ENCODE measurements around the gene SEC23B. TPM values are rescaled to one million over a fixed set of nuclear protein-coding genes. Genes with fewer than 3 reads are reported as not detected.
A peak's percentile ranks its signal among the peaks of the same experiment; 100 is the strongest.

The SEC23B gene
- total and polyA plus RNA-seq, 4 donors, result 12.8 to 54.3 (median 34.8) TPM

DNA sequence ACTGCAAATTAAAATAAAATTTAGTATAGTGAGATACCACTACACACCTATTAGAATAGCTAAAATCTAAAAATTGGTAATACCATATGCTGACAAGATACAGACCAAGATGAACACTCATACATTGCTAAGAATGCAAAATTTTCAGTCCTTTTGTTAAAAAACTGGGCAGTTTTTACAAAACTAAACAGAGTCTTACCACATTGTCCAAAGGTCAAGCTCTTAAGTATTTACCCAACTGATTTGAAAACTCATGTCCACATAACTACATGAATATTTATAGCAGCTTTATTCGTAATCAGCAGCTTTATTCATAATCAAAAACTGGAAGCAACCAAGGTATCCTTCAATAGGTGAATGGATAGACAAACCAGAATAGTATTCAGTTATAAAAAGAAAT lies 30.5 kb upstream of the SEC23B start:
- Histone ChIP-seq H3K4me1 (ENCODE audit: control insufficient read depth in 4 of 4, insufficient read depth in 4 of 4, low read length in 3 of 4) (peaks cover 0 to 14% (median 8%) of the 10 kb centered on the region in 4 donors), H3K27me3 (ENCODE audit: control insufficient read depth in 4 of 4, insufficient read depth in 4 of 4, low read length in 3 of 4) (no peaks in the 10 kb centered on the region), H3K36me3 (ENCODE audit: control insufficient read depth in 4 of 4, insufficient read depth in 3 of 4, low read depth in 1 of 4, low read length in 3 of 4) (peaks cover 4 to 34% (median 23%) of the 10 kb centered on the region in 4 donors), H3K9ac (ENCODE audit: low read depth in 1 of 2, low read length in 2 of 2) (no peak overlapping the region), H3K27ac (ENCODE audit: low read depth in 1 of 2, low read length in 2 of 2) (no peak overlapping the region), H3K4me3 (ENCODE audit: low read depth in 1 of 3, low read length in 3 of 3) (no peak overlapping the region), H3K9me3 (ENCODE audit: control insufficient read depth in 4 of 4, low read length in 3 of 4) (no peaks in the 10 kb centered on the region)
- TF ChIP-seq, protein P1, sequence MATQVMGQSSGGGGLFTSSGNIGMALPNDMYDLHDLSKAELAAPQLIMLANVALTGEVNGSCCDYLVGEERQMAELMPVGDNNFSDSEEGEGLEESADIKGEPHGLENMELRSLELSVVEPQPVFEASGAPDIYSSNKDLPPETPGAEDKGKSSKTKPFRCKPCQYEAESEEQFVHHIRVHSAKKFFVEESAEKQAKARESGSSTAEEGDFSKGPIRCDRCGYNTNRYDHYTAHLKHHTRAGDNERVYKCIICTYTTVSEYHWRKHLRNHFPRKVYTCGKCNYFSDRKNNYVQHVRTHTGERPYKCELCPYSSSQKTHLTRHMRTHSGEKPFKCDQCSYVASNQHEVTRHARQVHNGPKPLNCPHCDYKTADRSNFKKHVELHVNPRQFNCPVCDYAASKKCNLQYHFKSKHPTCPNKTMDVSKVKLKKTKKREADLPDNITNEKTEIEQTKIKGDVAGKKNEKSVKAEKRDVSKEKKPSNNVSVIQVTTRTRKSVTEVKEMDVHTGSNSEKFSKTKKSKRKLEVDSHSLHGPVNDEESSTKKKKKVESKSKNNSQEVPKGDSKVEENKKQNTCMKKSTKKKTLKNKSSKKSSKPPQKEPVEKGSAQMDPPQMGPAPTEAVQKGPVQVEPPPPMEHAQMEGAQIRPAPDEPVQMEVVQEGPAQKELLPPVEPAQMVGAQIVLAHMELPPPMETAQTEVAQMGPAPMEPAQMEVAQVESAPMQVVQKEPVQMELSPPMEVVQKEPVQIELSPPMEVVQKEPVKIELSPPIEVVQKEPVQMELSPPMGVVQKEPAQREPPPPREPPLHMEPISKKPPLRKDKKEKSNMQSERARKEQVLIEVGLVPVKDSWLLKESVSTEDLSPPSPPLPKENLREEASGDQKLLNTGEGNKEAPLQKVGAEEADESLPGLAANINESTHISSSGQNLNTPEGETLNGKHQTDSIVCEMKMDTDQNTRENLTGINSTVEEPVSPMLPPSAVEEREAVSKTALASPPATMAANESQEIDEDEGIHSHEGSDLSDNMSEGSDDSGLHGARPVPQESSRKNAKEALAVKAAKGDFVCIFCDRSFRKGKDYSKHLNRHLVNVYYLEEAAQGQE (IDR thresholded peaks at IDR 0.05), result no peak
- peak; percentile 47 to 58 for TF ChIP-seq HNF4A (conservative IDR thresholded peaks at IDR 0.05)
- no peak for TF ChIP-seq TAF1 (conservative IDR thresholded peaks at IDR 0.05)
- no peak for TF ChIP-seq FOXA2 (IDR thresholded peaks at IDR 0.05)
- no peak for TF ChIP-seq YY1 (IDR thresholded peaks at IDR 0.05)
- TF ChIP-seq, protein P2, sequence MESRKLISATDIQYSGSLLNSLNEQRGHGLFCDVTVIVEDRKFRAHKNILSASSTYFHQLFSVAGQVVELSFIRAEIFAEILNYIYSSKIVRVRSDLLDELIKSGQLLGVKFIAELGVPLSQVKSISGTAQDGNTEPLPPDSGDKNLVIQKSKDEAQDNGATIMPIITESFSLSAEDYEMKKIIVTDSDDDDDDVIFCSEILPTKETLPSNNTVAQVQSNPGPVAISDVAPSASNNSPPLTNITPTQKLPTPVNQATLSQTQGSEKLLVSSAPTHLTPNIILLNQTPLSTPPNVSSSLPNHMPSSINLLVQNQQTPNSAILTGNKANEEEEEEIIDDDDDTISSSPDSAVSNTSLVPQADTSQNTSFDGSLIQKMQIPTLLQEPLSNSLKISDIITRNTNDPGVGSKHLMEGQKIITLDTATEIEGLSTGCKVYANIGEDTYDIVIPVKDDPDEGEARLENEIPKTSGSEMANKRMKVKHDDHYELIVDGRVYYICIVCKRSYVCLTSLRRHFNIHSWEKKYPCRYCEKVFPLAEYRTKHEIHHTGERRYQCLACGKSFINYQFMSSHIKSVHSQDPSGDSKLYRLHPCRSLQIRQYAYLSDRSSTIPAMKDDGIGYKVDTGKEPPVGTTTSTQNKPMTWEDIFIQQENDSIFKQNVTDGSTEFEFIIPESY (IDR thresholded peaks at IDR 0.05), result no peak
- TF ChIP-seq RXRA (IDR thresholded peaks at IDR 0.05), result no peak
- no peak for TF ChIP-seq JUND (IDR thresholded peaks at IDR 0.05)
- TF ChIP-seq SP1 (IDR thresholded peaks at IDR 0.05), result peak; percentile 19
- TF ChIP-seq, protein P3, sequence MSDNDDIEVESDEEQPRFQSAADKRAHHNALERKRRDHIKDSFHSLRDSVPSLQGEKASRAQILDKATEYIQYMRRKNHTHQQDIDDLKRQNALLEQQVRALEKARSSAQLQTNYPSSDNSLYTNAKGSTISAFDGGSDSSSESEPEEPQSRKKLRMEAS (IDR thresholded peaks at IDR 0.05), result no peak
- DNase-seq (ENCODE audit: low spot score), result no peak
- WGBS, result 43% methylated on average over 1 of the region's 1 CpG

DNA sequence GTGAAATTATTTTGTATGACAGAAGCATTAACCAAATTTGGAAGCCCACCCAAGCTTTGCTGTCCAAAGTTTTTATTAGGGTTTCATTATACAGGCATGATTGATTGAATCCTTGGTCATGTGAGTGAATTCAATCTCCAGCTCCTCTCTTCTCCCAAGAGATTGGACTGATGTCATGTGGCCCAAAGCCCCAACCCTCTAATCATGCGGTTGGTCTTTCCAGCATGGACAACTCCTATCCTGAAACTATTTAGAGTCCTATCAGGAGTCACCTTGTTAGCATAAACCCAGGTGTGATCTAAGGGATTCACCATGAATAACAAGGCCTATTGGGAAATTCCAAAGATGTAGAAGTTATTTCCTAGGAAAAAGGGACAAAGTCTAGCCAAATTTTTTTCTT lies 29.9 kb upstream of the SEC23B start:
- Histone ChIP-seq H3K4me3 (ENCODE audit: low read depth in 1 of 3, low read length in 3 of 3) (no peak overlapping the region), H3K27ac (ENCODE audit: low read depth in 1 of 2, low read length in 2 of 2) (no peak overlapping the region), H3K9me3 (ENCODE audit: control insufficient read depth in 4 of 4, low read length in 3 of 4) (no peaks in the 10 kb centered on the region), H3K9ac (ENCODE audit: low read depth in 1 of 2, low read length in 2 of 2) (no peak overlapping the region), H3K36me3 (ENCODE audit: control insufficient read depth in 4 of 4, insufficient read depth in 3 of 4, low read depth in 1 of 4, low read length in 3 of 4) (peaks cover 4 to 40% (median 27%) of the 10 kb centered on the region in 4 donors), H3K27me3 (ENCODE audit: control insufficient read depth in 4 of 4, insufficient read depth in 4 of 4, low read length in 3 of 4) (no peaks in the 10 kb centered on the region), H3K4me1 (ENCODE audit: control insufficient read depth in 4 of 4, insufficient read depth in 4 of 4, low read length in 3 of 4) (peaks cover 0 to 14% (median 8%) of the 10 kb centered on the region in 4 donors)
- DNase-seq (ENCODE audit: low spot score), result no peak
- 91% methylated on average over 1 of the region's 1 CpG for WGBS
- TF ChIP-seq SP1 (IDR thresholded peaks at IDR 0.05), result no peak
- TF ChIP-seq GABPA (IDR thresholded peaks at IDR 0.05 in 1 of 2, conservative IDR thresholded peaks at IDR 0.05 in 1 of 2), result no peak

DNA sequence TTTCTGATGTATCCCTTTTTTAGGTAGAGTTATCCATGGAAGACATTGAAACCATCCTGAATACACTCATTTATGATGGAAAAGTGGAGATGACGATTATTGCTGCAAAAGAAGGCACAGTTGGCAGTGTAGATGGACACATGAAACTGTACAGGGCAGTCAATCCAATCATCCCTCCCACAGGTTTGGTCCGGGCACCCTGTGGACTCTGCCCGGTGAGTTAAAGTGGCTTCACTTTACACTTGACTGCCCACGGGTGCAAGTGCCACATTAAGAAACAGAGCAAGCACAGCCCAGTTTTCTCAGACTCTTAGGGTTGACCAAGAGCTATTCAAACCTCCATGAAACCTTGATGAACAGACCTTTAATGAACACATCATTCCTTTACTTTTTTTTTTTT lies 26.1 kb upstream of the SEC23B start:
- Histone ChIP-seq H3K27ac (ENCODE audit: low read depth in 1 of 2, low read length in 2 of 2) (no peak overlapping the region), H3K9ac (ENCODE audit: low read depth in 1 of 2, low read length in 2 of 2) (no peak overlapping the region), H3K27me3 (ENCODE audit: control insufficient read depth in 4 of 4, insufficient read depth in 4 of 4, low read length in 3 of 4) (no peaks in the 10 kb centered on the region), H3K9me3 (ENCODE audit: control insufficient read depth in 4 of 4, low read length in 3 of 4) (no peaks in the 10 kb centered on the region), H3K4me1 (ENCODE audit: control insufficient read depth in 4 of 4, insufficient read depth in 4 of 4, low read length in 3 of 4) (peaks cover 0 to 14% (median 7%) of the 10 kb centered on the region in 4 donors), H3K36me3 (ENCODE audit: control insufficient read depth in 4 of 4, insufficient read depth in 3 of 4, low read depth in 1 of 4, low read length in 3 of 4) (peaks cover 6 to 43% (median 26%) of the 10 kb centered on the region in 4 donors), H3K4me3 (ENCODE audit: low read depth in 1 of 3, low read length in 3 of 3) (no peak overlapping the region)
- WGBS, result 67% methylated on average over 4 of the region's 4 CpGs
- no peak for DNase-seq (ENCODE audit: low spot score)
- TF ChIP-seq SP1 (IDR thresholded peaks at IDR 0.05) (no peak), HNF4A (conservative IDR thresholded peaks at IDR 0.05) (peak in 1 of 2 donors; percentile 43)
